HCT116 (cell line): Measurements from ENCODE around the gene GNAS. TPM values are rescaled to one million over a fixed set of nuclear protein-coding genes. Genes with fewer than 3 reads are reported as not detected.

ENCODE experiments used
- ATAC-seq: fragments of 200-7000 bp; cut with Tn5 transposase; 2 replicates; pipeline ENCODE4 v1.9.1; 2020; ENCODE audit warnings: mild to moderate bottlenecking, moderate library complexity
- Bru-seq: library from RNA; stranded (reverse); fragments of 400-500 nt; gene quantifications from one replicate; lab custom pipeline; 2021; lab: Mats Ljungman, UMichigan
- BruChase-seq, 2 experiments: library from RNA; stranded (reverse); fragments of 400-500 nt; gene quantifications; one replicate each; lab custom pipeline; 2021; lab: Mats Ljungman, UMichigan
- BruUV-seq: library from RNA; stranded (reverse); fragments of 400-500 nt; replicated peaks from 2 replicates; lab custom pipeline; 2021; lab: Mats Ljungman, UMichigan
- CTCF ChIA-PET: fragments of 300-600 bp; sonication (Branson Sonifier 250); formaldehyde crosslinking; loops from one replicate; lab custom pipeline; 2021; ENCODE audit warnings: antibody characterized with exemption; lab: Charles Lee
- POLR2A ChIA-PET: fragments of 300-600, 350-600 bp; sonication (Branson Sonifier 250); formaldehyde crosslinking; loops from one replicate; lab custom pipeline; 2021; ENCODE audit warnings: antibody characterized with exemption; lab: Charles Lee
- RAD21 ChIA-PET, 2 experiments: fragments of 300-600 bp; sonication (Branson Sonifier 250); formaldehyde crosslinking; loops; one replicate each; lab custom pipeline; 2023; ENCODE audit warnings: low total read pairs in 2 of 2; ENCODE audit not compliant: uncharacterized antibody in 2 of 2, unreplicated experiment in 2 of 2, low non-redundant PET in 1 of 2; lab: Charles Lee
- DNase-seq: peaks from one replicate; pipeline ENCODE4 v3.0.0-alpha.2; 2010; ENCODE audit warnings: low read depth, low spot score
- H2AFZ ChIP-seq: fragments of 200-600 bp; shearing (Covaris generic), sonication (generic); 2 replicates; pipeline ENCODE4 v1.6.1; 2017; ENCODE audit warnings: low read depth, mixed run types, mixed read lengths, antibody characterized with exemption, low read length; ENCODE audit not compliant: poor library complexity, severe bottlenecking
- H3K27ac ChIP-seq: 2 replicates; pipeline ENCODE4 v1.5.1; 2012; ENCODE audit warnings: low read depth, low read length
- H3K27me3 ChIP-seq: fragments of 200-600 bp; sonication (generic); 2 replicates; pipeline ENCODE4 v1.6.1; 2016; ENCODE audit warnings: mixed run types, low read length, mixed read lengths; ENCODE audit not compliant: insufficient read depth
- H3K36me3 ChIP-seq, 2 experiments: fragments of 200-500 bp in 1 of 2; fragments of 200-600 bp in 1 of 2; sonication (Bioruptor generic) in 1 of 2; sonication (generic) in 1 of 2; 2 replicates each; pipeline versions ENCODE4 v1.5.1 to v1.6.1; 2014 to 2016; ENCODE audit warnings: low read length in 2 of 2, inconsistent platforms in 1 of 2, mixed read lengths in 1 of 2, mixed run types in 1 of 2; ENCODE audit not compliant: insufficient read depth in 2 of 2, control insufficient read depth in 1 of 2
- H3K4me1 ChIP-seq, 2 experiments: fragments of 200-600 bp in 1 of 2; sonication (generic) in 1 of 2; 2 replicates each; pipeline versions ENCODE4 v1.5.1 to v1.6.1; 2012 to 2017; ENCODE audit warnings: low read length in 2 of 2, inconsistent platforms in 1 of 2, mild to moderate bottlenecking in 1 of 2, mixed read lengths in 1 of 2, mixed run types in 1 of 2, moderate library complexity in 1 of 2; ENCODE audit not compliant: insufficient read depth in 2 of 2, control insufficient read depth in 1 of 2
- H3K4me2 ChIP-seq: fragments of 200-600 bp; sonication (generic); 2 replicates; pipeline ENCODE4 v1.6.1; 2017; ENCODE audit warnings: mixed run types, low read length, mixed read lengths
- H3K4me3 ChIP-seq, 2 experiments: fragments of 200-600 bp in 1 of 2; sonication (generic) in 1 of 2; replicated peaks in 1 of 2; 2 replicates each; pipeline ENCODE4 v1.5.1; 2011 to 2016; ENCODE audit warnings: low read length in 2 of 2, control low read depth in 1 of 2, low read depth in 1 of 2, mild to moderate bottlenecking in 1 of 2, mixed read lengths in 1 of 2, mixed run types in 1 of 2
- H3K79me2 ChIP-seq: fragments of 200-600 bp; sonication (generic); 2 replicates; pipeline ENCODE4 v1.6.1; 2017; ENCODE audit warnings: mild to moderate bottlenecking, mixed run types, low read length, moderate library complexity, mixed read lengths; ENCODE audit not compliant: insufficient read depth
- H3K9ac ChIP-seq: fragments of 200-600 bp; sonication (generic); 2 replicates; pipeline ENCODE4 v1.6.1; 2016; ENCODE audit warnings: low read length, mixed read lengths
- H3K9me2 ChIP-seq: fragments of 200-600 bp; sonication (generic), shearing (Covaris generic); 2 replicates; pipeline ENCODE4 v1.6.1; 2017; ENCODE audit warnings: mixed run types, mild to moderate bottlenecking, moderate library complexity; ENCODE audit not compliant: insufficient read depth
- H3K9me3 ChIP-seq, 2 experiments: fragments of 200-500 bp in 1 of 2; fragments of 200-600 bp in 1 of 2; sonication (Bioruptor generic) in 1 of 2; sonication (generic) in 1 of 2; 2 replicates each; pipeline ENCODE4 v1.6.1; 2014 to 2017; ENCODE audit warnings: low read length in 2 of 2, mixed read lengths in 2 of 2, inconsistent platforms in 1 of 2, low read depth in 1 of 2, mild to moderate bottlenecking in 1 of 2, mixed run types in 1 of 2, moderate library complexity in 1 of 2; ENCODE audit not compliant: control insufficient read depth in 1 of 2, insufficient read depth in 1 of 2
- H4K20me1 ChIP-seq: fragments of 200-600 bp; sonication (generic), shearing (Covaris generic); 2 replicates; pipeline ENCODE4 v1.6.1; 2017; ENCODE audit warnings: mixed run types, mild to moderate bottlenecking, moderate library complexity; ENCODE audit not compliant: insufficient read depth
- JUND ChIP-seq: IDR thresholded peaks from 2 replicates; pipeline ENCODE4 v1.6.1; 2012
- RAD21 ChIP-seq: IDR thresholded peaks from 2 replicates; pipeline ENCODE4 v1.6.1; 2012; ENCODE audit warnings: low read depth, mild to moderate bottlenecking
- intact Hi-C: fragments of 100-400 bp; cut with micrococcal nuclease; formaldehyde crosslinking; loops from 2 replicates; pipeline ENCODE4 v1.10.0; 2022
- long read RNA-seq: library from polyadenylated mRNA; unstranded; transcript quantifications from one replicate; pipeline ENCODE4 v2.0.0, GENCODE V29; 2021; ENCODE audit not compliant: unreplicated experiment
- polyA plus RNA-seq: library from polyadenylated mRNA; unstranded; fragments of >200 nt; gene quantifications from 2 replicates; pipeline ENCODE4 v1.2.1, GENCODE V29; 2012; ENCODE audit warnings: missing spikeins
- total RNA-seq: library from RNA; stranded (reverse); gene quantifications from one replicate; pipeline ENCODE4 v1.2.1, GENCODE V29; 2021; ENCODE audit not compliant: unreplicated experiment
- TF ChIP-seq, protein P1 (sequence below), 3 experiments: fragments of 200-600 bp in 1 of 3; sonication (generic) in 1 of 3; IDR thresholded peaks in 2 of 3; conservative IDR thresholded peaks in 1 of 3; 2 replicates each; pipeline ENCODE4 v1.5.1; 2012 to 2017; ENCODE audit warnings: low read depth in 2 of 3, low read length in 2 of 3, antibody characterized with exemption in 1 of 3, borderline replicate concordance in 1 of 3, control low read depth in 1 of 3, mild to moderate bottlenecking in 1 of 3, mixed read lengths in 1 of 3, mixed run types in 1 of 3, moderate library complexity in 1 of 3; ENCODE audit not compliant: insufficient read depth in 1 of 3

GNAS gene
- total RNA-seq (699 TPM), Bru-seq, nascent RNA (percentile 84 among the genes with signal in this experiment), BruChase-seq, experiment 1, labeled RNA remaining after a 6-hour chase (percentile 87 among the genes with signal in this experiment), BruChase-seq, experiment 2, labeled RNA remaining after a 2-hour chase (percentile 82 among the genes with signal in this experiment)
- polyA plus RNA-seq = 1,231 and 1,638 TPM in 2 replicates
- long read RNA-seq, transcript GNAS-201 (12 exons, 1,866 nt) = minor isoform, 350 of 1,713 reads
- long read RNA-seq, transcript GNAS-211 (12 exons, 1,931 nt) = major isoform, 567 of 1,713 reads
- long read RNA-seq, transcript GNAS-210 (13 exons, 1,972 nt) = minor isoform, 406 of 1,713 reads
- long read RNA-seq, transcript GNAS-231 (2 exons, 493 nt) = minor isoform, 97 of 1,713 reads
- long read RNA-seq, partial matches to known transcripts = 118 of 1,713 reads
- long read RNA-seq, other reads (novel, unspliced or antisense) = 71 of 1,713 reads

DNA sequence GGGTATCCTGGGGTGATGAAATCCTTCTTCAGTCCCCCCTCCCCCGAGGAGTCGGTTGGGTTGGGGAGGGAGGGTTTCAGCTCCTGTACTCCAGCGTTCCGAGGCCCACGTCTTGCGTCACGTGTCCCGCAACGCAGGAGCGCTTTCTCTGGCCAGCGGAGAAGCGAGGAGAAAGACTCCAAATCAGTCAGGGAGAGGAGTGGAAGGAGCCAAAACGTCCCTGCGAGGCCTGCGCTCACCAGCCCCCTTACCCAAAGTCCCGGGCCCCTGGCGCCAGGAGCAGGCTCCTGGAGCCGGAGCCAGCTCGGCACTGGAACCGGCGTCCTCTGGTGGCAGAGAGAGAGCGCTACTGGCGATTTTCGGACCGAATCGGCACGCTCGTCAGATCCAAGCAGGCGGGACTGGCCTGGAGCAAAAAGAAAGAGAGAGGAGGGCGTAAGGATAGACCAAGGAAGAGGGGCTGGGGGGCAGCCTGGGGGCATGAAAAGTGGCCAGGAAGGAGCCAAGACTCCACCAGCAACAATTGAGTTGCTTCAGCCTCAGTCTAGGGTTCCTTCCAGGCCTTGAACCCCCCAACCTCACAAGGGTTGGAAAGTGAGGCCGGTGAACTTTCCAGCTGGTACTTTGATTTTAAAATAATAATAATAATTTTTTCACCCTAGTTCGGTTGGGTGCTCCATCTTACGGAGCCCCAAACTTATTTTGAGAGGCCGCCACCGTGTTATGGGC, at the start of gene GNAS:
TSS of gene GNAS (plus strand) at position 174 of the 729 bp plus-strand sequence.
- no peaks in the 10 kb centered on the region for H3K79me2 ChIP-seq
- BruUV-seq = no TSS peak
- no peak within 1 kb of the TSS for H3K9ac ChIP-seq
- no peak within 1 kb of the TSS for H3K4me2 ChIP-seq
- DNase-seq (no peak), ATAC-seq (no peak)
- H2AFZ ChIP-seq = no peak within 1 kb of the TSS
- no peaks in the 10 kb centered on the region for H3K9me2 ChIP-seq
- no peaks in the 10 kb centered on the region for H3K36me3 ChIP-seq
- TF ChIP-seq, protein P1, sequence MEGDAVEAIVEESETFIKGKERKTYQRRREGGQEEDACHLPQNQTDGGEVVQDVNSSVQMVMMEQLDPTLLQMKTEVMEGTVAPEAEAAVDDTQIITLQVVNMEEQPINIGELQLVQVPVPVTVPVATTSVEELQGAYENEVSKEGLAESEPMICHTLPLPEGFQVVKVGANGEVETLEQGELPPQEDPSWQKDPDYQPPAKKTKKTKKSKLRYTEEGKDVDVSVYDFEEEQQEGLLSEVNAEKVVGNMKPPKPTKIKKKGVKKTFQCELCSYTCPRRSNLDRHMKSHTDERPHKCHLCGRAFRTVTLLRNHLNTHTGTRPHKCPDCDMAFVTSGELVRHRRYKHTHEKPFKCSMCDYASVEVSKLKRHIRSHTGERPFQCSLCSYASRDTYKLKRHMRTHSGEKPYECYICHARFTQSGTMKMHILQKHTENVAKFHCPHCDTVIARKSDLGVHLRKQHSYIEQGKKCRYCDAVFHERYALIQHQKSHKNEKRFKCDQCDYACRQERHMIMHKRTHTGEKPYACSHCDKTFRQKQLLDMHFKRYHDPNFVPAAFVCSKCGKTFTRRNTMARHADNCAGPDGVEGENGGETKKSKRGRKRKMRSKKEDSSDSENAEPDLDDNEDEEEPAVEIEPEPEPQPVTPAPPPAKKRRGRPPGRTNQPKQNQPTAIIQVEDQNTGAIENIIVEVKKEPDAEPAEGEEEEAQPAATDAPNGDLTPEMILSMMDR (IDR thresholded peaks at IDR 0.05 in 2 of 3, conservative IDR thresholded peaks at IDR 0.05 in 1 of 3; ENCODE audit: borderline replicate concordance in 1 of 3, insufficient read depth in 1 of 3, low read depth in 2 of 3, low read length in 2 of 3) = peak in 2 of 3 experiments; percentile 29 to 45; a peak in 2 of 6 replicates
- 0 out of 2 replicates have a peak, but pooled peaks have one; percentile 10 for TF ChIP-seq RAD21
- no peak for TF ChIP-seq JUND
- intact Hi-C loops = no loop called here
- no peak within 1 kb of the TSS for H3K27ac ChIP-seq
- no peaks in the 10 kb centered on the region for H3K9me3 ChIP-seq
- CTCF ChIA-PET = interaction anchor here (1.0 kb wide), 1 partner anchor 371 kb away, joined by 4 read pairs; no protein-coding TSS in a partner anchor
- no peaks in the 10 kb centered on the region for H4K20me1 ChIP-seq
- RAD21 ChIA-PET = no interaction called here
- no peak within 1 kb of the TSS for H3K4me3 ChIP-seq
- H3K4me1 ChIP-seq = no peaks in the 10 kb centered on the region
- H3K27me3 ChIP-seq = peaks cover 12% of the 10 kb centered on the region; the same call in 1 of the 2 replicates
- POLR2A ChIA-PET = no interaction called here
